Chondrocyte (in vitro differentiated cells): ENCODE results near the gene SLC22A31. TPM values are rescaled to one million over a fixed set of nuclear protein-coding genes. Genes with fewer than 3 reads are reported as not detected.

Source experiments
- DNase-seq: peaks from one replicate; pipeline ENCODE4 v3.0.0; 2021; ENCODE audit warnings: mixed read lengths, low spot score
- H3K27ac Mint-ChIP-seq: one replicate; pipeline ENCODE4 v1.8.0; 2021; ENCODE audit warnings: mild to moderate bottlenecking, moderate library complexity, mixed read lengths; ENCODE audit not compliant: unreplicated experiment
- H3K27me3 Mint-ChIP-seq: 2 replicates; pipeline ENCODE4 v1.8.0; 2021; ENCODE audit warnings: low read depth, mixed read lengths
- H3K36me3 Mint-ChIP-seq: 2 replicates; pipeline ENCODE4 v1.8.0; 2021; ENCODE audit warnings: low read depth, mixed read lengths
- H3K4me1 Mint-ChIP-seq: 2 replicates; pipeline ENCODE4 v1.8.0; 2021; ENCODE audit warnings: low read depth, mild to moderate bottlenecking, mixed read lengths
- H3K4me3 Mint-ChIP-seq: one replicate; pipeline ENCODE4 v1.8.0; 2021; ENCODE audit warnings: mild to moderate bottlenecking, moderate library complexity, mixed read lengths; ENCODE audit not compliant: unreplicated experiment
- H3K9me3 Mint-ChIP-seq: 2 replicates; pipeline ENCODE4 v1.8.0; 2021; ENCODE audit warnings: low read depth, mixed read lengths
- CTCF ChIP-seq: fragments of 200-600 bp; sonication (generic); IDR thresholded peaks from 2 replicates; pipeline ENCODE4 v1.5.0; 2021; ENCODE audit warnings: antibody characterized with exemption, mild to moderate bottlenecking, moderate library complexity
- total RNA-seq: library from RNA; stranded (reverse); gene quantifications from 3 replicates; pipeline ENCODE4 v1.2.1, GENCODE V29; 2021

SLC22A31 gene
- total RNA-seq, 1 donor from 2014 or later, result 0.40 TPM

DNA sequence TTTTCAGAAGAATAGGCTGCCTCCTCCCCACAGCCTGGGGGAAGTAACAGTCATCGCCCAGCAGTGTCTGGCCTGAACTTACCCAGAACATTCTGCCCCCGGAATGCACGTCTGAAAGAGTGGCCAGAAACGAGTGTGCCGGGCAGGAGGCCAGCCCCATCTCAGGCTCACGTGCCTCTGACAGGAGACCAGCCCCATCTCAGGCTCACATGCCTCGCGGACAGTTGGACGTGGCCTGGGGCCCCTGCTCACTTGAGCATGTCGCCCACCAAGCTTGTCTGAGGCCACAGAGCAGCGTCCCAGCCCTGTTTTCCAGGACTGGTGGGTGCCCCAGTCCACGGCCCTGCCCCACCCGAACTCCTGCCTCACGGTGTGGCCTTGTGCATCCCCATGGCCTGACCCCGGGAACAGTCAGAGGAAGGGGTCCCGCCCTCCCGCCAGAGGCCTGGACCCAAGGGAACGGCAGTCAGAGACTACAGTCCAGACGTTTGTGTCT, 45.1 kb downstream of the SLC22A31 start:
- Mint-ChIP-seq H3K27me3 (no peaks in the 10 kb centered on the region), H3K4me3 (no peak overlapping the region), H3K36me3 (peaks cover 7% of the 10 kb centered on the region), H3K27ac (peak overlapping the region; percentile 86), H3K9me3 (no peaks in the 10 kb centered on the region), H3K4me1 (peaks cover 20% of the 10 kb centered on the region)
- TF ChIP-seq CTCF, result no peak
- no peak for DNase-seq

GRCh38 chr16:89154390-89155183, 45.8 kb downstream of the SLC22A31 start:
- H3K27ac Mint-ChIP-seq, result peak overlapping the region; percentile 86
- no peak overlapping the region for H3K4me3 Mint-ChIP-seq
- H3K9me3 Mint-ChIP-seq, result no peaks in the 10 kb centered on the region
- H3K4me1 Mint-ChIP-seq, result peaks cover 20% of the 10 kb centered on the region
- DNase-seq, result no peak
- no peaks in the 10 kb centered on the region for H3K27me3 Mint-ChIP-seq
- H3K36me3 Mint-ChIP-seq, result peaks cover 9% of the 10 kb centered on the region
- no peak for TF ChIP-seq CTCF

- Mint-ChIP-seq H3K36me3 (peaks cover 13% of the 10 kb centered on the region), H3K9me3 (no peaks in the 10 kb centered on the region), H3K4me3 (no peak overlapping the region), H3K27me3 (no peaks in the 10 kb centered on the region), H3K4me1 (peaks cover 20% of the 10 kb centered on the region), H3K27ac (no peak overlapping the region)
- TF ChIP-seq CTCF, result no peak
- DNase-seq, result no peak
These were observed 46.5 kb downstream of the SLC22A31 start for GRCh38 chr16:89153848-89154271.

DNA sequence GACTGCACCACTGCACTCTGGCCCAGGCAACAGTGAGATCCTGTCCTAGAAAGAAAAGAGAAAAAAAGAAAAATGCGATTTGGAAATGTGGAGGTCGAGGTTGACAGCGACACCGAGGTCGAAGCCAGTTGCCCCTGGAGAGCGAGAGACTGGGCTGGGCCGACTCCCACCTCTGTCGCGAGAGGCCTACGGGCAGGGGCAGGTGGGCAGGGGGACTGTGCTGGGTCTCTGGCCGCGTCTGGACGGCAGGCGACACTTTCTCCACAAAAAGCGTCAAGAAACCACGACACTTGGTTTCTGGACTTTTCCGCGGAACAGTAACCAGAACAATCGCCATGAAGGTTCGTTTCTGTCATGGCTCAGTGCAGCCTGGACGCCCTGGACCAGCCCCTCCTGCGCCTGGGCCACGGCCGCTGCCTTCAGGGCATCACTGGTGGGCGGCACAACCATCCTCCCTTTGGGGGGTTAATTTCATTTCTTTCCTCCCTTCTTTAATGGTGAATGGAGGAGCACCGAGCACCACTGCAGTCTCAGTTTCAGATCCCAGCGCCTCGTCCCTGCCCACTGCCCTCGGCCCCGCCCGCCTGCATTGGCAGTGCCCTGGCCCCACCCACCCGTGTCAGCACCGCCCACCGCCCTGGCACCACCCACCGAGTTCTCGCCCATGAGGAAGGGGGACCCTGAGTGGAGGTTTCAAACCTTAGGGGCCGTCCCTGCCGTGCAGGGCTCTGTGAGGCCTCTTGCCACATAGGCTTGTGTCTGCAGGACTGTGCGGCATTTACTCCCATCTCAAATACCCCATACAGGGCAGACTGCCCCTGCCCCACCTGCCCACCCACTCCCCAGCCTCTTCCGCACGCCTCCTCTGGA, 47.3 kb downstream of the SLC22A31 start:
- no peak for DNase-seq
- peaks cover 15% of the 10 kb centered on the region for H3K36me3 Mint-ChIP-seq
- H3K4me3 Mint-ChIP-seq, result no peak overlapping the region
- H3K27ac Mint-ChIP-seq, result no peak overlapping the region
- TF ChIP-seq CTCF, result no peak
- peaks cover 20% of the 10 kb centered on the region for H3K4me1 Mint-ChIP-seq
- H3K9me3 Mint-ChIP-seq, result no peaks in the 10 kb centered on the region
- H3K27me3 Mint-ChIP-seq, result no peaks in the 10 kb centered on the region

DNA sequence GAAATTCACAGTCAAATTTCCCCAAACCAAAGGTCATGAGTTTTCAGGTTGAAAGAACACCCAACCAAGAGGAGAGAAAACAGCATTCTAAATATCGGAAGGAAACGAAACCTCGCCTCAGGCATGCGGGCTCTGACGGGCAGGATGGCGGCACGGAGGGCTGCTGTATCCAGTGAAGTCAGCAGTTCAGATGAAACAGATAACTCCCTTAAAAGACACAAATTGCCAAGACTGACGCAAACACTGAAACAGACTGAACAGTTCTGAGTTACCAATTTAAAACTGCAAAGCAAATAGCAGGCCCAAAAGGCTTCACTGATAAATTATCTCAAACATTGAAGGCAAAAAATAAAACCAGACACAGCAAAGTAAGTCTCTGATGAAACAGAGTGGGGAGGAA, 49.4 kb downstream of the SLC22A31 start:
- TF ChIP-seq CTCF, result no peak
- Mint-ChIP-seq H3K27me3 (no peaks in the 10 kb centered on the region), H3K9me3 (no peaks in the 10 kb centered on the region), H3K4me1 (peaks cover 18% of the 10 kb centered on the region), H3K4me3 (no peak overlapping the region), H3K27ac (no peak overlapping the region), H3K36me3 (peaks cover 20% of the 10 kb centered on the region)
- no peak for DNase-seq
